Hematopoietic multipotent progenitor cell treated with erythropoietin and hydrocortisone succinate and interleukin-3 and kit ligand, for 6 days (in vitro differentiated cells): ENCODE results near the gene FOXD2.

ENCODE experiments used
- DNase-seq: peaks from one replicate; pipeline ENCODE4 v3.0.0-alpha.2; 2015

The FOXD2 gene

DNA sequence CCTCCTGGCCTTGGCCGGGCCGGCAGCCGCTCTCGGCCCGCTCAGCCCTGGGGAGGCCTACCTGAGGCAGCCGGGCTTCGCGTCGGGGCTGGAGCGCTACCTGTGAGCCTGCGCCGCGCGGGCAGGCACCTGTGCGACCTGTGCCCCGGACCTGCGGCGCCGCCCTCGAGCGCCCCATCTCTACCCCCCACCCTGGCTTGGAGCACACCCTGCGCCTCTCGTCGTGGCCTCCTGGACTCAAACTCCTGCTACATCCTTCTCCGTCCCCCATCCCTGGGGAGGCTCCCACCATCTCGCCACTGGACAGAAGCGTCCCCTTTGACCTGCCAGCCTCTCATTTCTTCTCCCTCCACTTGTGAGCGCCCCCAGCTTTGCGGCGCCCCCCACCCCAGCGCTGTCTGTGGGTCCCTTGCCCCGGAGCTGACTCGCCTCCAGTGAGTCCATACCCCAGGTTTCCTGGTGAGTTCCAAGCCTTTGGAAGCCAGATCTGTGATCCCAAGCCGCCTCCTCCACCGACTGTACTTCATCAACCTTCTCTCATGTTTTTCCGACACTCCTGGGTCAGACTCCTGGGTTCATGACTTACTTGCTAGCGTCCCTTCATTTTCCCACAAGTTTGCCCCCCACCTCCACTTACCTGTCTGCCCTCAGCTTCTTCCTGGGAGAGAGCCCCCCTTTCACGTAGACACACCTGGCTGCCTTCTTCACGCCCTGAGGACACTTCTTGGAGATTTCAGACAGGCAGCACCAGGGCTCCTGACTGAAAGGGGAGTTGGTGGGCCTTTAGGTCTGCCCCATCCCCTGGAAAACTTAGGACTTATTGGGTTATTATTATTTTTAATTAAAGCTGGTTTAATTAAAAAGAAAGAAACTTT lies 20.4 kb upstream of the FOXD2 start:
- DNase-seq = no peak

DNA sequence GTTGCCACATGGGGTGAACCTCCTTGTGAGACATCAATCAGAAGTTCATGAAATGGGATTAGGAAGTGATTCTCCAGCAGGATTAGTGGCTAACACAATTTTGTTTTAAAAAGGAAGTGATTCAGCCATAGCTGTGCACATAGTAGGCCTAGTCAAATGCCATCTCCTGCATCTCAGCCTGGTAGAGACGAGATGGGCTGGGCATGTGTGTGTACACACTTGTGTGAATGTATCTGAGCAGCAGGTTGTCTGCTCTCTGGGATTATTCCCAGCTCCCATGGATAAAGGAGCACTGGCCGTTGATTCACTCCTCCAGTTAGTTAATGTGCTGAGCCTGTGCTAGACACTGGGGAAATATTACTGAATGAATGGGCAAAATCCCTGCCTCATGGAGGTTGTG lies 19.7 kb upstream of the FOXD2 start:
- DNase-seq = no peak

- DNase-seq = no peak
These were observed 19.0 kb upstream of the FOXD2 start for GRCh38 chr1:47418681-47419325.

- DNase-seq = no peak
These were observed 17.3 kb upstream of the FOXD2 start for GRCh38 chr1:47420547-47420946.

GRCh38 chr1:47423872-47424271 lies 14.0 kb upstream of the FOXD2 start:
- DNase-seq = no peak

DNA sequence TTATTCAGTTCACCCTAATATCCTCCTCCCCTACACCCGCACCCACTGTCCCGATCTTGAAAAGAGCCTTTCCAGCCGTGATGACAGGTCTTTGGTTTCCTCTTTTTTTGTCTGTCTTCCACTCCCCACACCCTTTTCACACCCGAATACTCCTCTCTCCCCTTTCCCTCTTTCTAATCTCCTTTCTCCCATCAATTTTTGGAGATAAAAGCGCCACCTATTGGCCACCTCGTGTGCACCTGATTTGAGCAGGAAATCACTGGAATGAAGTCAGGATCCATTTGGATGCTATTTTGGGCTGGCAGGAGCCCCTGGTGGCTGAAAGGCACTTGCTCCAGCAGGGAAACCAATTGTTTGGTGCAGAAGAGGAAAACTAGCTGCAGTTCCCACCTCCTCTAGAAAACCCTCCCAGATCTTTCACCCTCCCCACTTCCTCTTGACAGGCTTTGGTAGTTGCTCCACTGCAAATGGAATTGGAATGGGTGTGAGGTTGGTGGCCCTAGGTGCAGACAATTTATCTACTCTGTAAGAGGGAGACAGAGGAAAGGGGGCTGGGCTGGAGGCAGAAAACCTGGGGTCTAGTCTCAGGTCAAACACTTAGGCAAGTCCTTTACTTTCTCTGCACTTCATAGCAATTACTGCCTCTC lies 13.4 kb upstream of the FOXD2 start:
- peak; percentile 45 for DNase-seq

- DNase-seq = no peak
These were observed 6.3 kb upstream of the FOXD2 start for GRCh38 chr1:47431534-47431933.

DNA sequence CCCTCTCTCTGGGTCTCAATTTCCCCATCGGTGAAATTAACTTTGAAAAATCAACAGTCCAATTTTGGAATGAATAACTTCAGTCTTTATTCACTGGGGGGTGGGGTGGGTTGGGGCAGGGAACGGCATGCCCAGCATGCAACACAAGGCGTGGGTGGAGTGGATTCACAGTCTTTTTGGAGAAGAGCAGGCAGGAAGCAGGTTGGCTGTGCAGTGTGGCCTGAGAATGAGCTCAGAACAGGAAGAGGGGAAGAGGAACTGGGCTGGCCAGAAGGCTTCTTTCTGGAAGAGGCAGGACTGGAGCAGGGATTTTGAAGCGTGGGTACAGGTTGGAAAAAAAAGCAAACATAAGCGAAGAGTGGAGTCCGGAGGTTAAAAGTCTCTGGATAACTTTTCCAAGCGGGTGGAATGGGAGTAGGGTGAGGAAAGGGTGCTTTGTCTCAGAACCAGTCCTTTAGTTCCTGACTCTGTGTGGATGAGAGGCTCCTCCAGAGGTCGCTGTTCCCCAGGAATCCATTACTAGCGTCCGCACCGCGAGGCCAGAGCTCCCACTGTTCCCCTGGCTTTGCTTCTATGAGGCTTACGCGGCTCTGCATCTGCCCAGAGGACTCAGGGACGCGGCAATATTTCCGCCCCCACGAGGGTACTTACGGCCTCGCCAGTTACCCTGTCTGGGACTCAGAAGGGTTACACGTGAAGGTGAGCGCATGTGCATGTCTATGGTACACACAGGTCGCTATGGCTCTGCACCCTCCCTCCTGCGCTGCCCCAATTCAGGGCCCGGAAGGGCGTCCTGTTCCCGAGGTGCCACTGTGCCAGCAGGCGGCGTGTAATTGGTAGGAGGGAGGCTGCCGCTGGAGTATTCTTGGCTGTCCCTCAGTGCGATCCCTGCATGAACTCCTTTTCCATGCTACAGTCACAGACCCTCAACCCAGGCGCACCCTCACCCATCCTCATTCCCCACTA lies 5.5 kb upstream of the FOXD2 start:
- peak; percentile 92 for DNase-seq

DNA sequence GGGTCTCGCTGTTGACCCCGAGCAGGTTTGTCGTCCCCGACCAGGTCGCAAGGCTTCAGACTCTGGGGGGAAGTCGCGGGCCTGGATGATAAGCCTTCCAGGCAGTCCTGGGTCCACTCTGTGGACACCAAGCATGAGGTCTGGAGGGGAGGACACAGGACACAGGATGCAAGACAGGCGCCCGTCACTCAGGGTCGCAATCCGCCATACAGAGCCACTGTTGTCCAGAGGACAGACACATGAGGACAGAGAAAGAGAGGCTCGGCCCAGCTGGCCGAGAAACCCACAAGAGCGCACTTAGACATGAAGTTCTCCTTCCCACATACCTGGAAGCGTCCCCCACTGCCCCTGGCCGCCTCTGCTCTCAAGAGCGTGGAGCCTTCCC lies 4.8 kb upstream of the FOXD2 start:
- no peak for DNase-seq

DNA sequence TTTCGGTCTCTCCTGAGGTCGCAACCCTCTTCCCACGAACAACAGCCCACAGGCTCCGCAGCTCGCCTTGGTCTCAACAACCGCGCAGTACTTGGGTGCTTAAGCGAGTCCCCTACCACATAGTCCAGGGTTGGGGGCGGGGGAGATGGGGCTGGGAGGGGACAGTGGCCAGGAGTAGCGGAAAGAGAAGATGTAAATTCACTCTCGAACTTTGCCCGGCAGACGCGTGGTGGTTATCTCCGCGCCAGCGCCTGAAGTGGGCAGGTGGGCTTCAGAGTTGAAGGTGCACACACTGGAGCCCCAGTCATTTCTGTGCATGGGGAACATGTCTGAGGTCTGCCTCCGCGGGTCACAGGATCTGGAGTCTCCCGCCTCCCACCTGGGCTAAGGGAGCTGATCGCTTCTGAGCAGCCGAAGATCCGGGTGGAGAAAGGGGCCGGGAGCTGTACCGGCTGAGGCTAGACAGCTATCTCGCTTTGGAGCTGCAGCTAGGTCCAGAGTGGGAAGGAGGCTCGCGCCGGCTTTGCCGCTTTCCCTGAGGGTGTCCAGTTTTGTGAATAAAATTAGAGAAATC lies 4.3 kb upstream of the FOXD2 start:
- DNase-seq = no peak

- peak; percentile 48 for DNase-seq
These were observed 3.6 kb upstream of the FOXD2 start for GRCh38 chr1:47434051-47434842.

DNA sequence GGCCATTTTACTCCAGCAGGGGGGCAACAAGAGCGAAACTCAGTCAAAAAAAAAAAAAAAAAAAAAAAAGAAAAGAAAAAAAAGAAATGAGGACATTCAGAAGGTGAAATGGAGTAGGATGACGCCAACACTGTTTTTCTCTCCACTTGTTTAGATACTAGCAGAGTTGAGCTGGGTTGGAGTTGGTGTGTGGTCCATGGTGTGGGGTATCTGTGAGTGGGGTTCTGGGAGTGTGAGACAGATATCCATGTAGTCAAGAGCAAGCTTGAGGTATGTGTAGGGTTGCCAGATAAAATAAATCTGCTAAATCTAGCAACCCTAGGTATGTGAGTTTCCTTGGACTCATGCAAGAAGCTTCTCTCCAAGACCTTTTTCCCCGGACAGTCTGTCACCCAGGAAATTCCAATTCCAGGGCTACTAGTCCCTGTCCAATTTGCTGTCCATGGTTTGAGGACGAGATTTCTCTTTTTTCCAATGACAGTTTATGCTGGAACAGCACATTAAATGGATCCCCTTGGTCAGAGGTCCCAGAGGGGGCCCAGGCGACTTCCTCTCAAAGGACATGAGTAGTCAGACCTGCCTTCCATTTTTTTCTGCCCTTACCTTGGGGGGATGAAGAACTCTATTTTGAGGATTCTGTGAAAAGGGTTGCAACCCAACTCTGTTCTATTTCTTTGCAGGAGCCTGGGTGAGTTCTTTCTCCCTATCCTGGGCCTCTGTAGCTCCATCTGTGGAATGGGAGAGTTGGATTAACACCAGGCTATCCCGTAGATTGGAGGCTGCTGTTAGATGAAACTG lies 2.1 kb upstream of the FOXD2 start:
- no peak for DNase-seq

DNA sequence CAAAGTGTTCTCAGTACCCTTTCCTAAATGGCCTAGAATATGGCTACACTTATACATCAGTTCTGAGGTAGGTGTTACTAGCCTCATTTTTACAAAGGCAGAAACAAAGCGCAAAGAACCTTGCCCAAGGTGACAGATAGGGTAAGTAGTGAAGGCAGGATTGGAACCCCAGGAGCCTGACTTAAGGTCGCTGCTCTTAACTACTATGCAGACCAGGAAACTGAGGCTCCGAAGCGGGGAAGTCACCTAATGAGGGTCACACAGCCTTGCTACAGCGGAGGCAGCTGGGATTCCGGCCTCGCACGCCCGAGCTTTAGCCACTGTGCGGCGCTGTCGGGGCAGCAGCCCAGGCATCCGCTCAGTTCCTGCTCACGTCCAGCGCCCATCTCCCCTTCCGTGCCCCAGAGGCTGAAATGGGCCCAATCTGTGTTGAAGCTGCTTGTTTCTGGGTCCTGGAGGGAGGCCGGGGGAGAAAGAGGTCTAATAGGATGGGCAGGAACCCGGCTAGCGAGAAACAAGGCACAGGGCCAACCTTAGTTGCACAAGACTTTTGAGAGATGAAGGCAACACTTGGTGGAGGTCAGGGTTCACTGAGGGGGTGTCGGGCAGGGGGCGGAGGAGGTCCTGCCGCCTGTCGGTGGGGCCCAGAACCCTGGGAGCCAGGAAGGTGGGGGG lies 1.4 kb upstream of the FOXD2 start:
- DNase-seq = peak; percentile 86

DNA sequence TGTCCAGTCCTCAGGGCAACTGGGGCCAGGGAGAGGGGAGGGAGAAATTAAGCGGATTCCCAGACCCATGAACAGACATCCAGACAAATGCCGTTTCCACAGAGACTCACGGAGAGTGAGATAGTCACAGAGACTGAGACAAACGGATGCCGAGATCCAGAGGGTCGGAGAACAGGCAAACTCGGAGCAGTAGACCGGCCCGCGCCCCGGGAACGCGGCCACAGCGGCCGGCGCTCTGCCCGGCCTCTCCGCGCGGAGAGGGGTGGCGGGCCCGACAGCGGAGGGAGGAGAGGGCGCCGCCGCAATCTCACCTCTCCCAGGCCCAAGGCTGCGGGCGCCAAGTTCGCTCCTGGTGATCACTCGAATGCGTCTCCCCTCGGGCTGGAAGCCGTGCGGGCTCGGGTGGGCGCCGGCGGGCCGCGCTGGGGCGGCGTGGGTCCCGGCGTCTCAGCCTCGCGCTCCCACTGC lies 831 bp upstream of the FOXD2 start:
- peak; percentile 46 for DNase-seq

DNA sequence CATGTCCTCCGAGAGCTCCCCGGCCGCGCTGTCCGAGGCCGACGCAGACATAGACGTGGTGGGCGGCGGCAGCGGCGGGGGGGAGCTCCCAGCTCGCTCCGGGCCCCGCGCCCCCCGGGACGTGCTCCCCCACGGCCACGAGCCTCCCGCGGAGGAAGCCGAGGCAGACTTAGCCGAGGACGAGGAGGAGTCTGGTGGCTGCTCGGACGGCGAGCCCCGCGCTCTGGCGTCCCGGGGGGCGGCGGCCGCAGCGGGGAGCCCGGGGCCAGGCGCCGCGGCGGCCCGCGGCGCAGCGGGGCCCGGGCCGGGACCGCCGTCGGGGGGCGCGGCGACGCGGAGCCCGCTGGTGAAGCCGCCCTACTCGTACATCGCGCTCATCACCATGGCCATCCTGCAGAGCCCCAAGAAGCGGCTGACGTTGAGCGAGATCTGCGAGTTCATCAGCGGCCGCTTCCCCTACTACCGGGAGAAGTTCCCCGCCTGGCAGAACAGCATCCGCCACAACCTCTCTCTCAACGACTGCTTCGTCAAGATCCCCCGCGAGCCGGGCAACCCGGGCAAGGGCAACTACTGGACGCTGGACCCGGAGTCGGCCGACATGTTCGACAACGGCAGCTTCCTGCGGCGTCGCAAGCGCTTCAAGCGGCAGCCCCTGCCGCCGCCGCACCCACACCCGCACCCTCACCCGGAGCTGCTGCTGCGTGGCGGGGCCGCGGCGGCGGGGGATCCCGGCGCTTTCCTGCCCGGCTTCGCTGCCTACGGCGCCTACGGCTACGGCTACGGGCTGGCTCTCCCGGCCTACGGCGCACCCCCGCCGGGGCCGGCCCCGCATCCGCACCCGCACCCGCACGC lies 547 bp downstream of the FOXD2 start:
- no peak for DNase-seq

DNA sequence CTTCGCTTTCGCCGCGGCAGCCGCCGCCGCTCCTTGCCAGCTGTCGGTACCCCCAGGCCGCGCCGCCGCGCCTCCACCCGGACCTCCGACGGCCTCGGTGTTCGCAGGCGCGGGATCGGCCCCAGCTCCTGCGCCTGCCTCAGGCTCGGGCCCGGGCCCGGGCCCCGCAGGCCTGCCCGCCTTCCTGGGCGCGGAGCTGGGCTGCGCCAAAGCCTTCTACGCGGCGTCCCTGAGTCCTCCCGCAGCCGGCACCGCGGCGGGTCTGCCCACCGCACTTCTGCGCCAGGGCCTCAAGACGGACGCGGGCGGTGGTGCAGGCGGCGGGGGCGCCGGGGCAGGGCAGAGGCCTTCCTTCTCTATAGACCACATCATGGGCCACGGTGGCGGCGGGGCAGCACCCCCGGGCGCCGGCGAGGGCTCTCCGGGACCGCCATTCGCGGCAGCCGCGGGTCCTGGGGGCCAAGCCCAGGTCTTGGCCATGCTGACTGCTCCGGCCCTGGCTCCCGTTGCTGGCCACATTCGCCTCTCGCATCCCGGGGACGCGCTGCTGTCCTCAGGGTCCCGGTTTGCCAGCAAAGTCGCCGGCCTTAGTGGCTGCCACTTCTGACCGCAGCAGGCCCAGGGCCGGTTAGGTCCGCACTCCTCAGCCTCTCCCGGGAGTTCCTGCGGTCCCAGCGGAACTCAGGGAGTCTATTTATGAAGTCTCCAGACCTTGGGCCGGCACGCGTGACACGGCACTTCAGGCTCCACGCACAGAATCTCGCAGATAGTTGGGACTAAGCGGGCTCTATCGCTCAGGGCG lies 1.4 kb downstream of the FOXD2 start:
- DNase-seq = no peak

DNA sequence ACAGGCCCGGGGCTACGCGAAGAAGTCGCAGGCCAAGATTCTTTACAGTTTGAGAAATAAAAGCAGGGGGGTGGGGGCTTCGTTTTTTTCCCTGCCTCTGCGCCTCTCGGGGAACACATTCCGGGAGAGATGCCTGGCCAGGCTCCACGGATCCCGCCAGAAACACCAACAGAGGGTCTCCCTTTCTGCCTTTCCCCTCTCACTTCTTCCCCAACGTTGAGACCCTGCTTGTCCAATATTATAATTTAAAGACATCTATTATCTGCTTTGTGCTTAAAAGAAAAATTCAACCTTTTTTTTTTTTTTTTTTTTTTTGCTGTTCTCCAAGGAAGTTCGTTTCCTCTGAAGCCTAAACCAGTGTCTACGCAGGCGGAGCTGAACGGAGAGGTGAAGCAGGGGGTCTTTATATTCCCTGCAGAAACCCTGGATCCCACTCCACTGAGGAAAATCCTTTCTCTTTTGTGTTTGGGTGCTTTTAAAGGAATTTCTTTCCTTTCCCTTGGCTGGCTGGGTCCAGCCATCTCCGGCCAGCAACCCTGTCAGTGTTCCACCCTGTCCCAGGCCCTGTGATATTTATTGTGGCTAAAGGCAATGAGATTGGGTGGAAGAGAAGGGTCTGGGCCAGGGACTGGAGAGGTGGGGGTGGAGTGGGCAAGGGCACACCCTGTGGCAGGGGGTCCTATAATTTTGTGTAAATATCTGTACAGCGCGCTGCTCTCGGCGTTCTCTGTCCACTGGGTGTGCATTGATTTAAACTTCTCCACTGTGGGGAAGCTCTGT lies 2.2 kb downstream of the FOXD2 start:
- DNase-seq = no peak
